ENCODE measurements around the gene NUBP2.

Gene NUBP2

DNA sequence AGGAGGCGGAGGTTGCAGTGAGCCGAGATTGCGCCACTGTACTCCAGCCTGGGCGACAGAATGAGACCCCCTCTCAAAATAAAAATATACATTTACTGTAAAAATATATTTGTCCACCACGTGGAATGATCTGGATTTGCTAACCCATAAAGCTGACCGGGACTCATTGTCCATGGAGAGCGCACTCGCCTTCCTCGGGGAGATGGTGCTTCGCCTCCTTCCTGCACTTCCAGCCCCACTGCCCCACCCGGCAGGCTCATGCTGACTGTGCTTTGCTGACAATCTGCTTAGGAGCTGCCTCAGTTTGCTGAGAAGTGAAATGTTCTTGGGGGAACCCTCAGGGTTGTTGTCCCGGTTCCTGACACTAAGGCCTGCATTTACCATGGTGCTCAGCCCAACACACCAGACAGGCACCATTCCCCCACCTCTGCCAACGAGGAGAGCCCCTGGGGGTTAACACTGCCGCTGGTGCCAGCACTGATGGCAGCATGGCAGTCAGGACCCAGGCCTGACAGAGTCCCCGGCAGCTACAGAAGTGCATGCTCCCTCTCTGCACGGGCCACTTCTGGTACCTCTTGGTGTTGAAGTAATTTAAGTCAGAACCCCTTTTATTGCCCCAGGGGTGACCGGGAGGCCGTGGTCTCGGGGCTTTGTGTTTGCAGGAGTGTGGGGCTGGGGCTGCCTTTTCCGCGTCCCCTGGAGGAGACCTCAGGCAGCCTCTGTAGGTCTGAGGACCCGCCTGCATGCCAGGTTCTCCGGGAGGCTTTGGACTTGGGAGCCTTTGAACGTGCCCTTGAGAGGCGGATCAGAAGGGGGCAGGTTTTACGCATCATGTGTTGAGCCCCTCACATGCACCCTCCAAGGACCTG is 2.5 kb downstream of the NUBP2 start:
- Mint-ChIP-seq H3K4me3 (peak overlapping the region; percentile 68), H3K27me3 (ENCODE audit: low read depth, poor library complexity) (no peaks in the 10 kb centered on the region), H3K4me1 (peaks cover 27% of the 10 kb centered on the region), H3K36me3 (ENCODE audit: low read depth) (peaks cover 4% of the 10 kb centered on the region), H3K9me3 (no peaks in the 10 kb centered on the region), H3K27ac (no peak overlapping the region)
- TF ChIP-seq, protein P1, sequence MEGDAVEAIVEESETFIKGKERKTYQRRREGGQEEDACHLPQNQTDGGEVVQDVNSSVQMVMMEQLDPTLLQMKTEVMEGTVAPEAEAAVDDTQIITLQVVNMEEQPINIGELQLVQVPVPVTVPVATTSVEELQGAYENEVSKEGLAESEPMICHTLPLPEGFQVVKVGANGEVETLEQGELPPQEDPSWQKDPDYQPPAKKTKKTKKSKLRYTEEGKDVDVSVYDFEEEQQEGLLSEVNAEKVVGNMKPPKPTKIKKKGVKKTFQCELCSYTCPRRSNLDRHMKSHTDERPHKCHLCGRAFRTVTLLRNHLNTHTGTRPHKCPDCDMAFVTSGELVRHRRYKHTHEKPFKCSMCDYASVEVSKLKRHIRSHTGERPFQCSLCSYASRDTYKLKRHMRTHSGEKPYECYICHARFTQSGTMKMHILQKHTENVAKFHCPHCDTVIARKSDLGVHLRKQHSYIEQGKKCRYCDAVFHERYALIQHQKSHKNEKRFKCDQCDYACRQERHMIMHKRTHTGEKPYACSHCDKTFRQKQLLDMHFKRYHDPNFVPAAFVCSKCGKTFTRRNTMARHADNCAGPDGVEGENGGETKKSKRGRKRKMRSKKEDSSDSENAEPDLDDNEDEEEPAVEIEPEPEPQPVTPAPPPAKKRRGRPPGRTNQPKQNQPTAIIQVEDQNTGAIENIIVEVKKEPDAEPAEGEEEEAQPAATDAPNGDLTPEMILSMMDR (IDR thresholded peaks at IDR 0.05) = no peak
- DNase-seq = peak; percentile 3

DNA sequence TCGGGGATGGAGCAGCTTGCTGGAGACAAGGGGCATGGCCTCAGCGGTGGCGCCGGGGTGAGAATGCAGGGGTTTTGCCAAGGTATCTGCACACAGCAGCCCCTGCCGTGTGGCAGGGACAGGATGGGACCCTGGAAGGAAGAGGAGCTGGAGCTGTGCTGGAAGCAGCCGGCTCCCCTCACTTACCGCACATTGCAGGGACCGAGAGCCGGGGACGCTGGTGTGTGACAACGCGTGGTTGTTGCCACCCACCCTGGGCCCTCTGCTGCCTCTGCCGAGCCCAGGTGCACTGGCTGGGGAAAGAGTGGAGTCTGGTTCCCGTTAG is 3.0 kb downstream of the NUBP2 start:
- no peak overlapping the region for H3K4me3 Mint-ChIP-seq
- DNase-seq = no peak
- no peaks in the 10 kb centered on the region for H3K9me3 Mint-ChIP-seq
- peaks cover 4% of the 10 kb centered on the region for H3K36me3 Mint-ChIP-seq (ENCODE audit: low read depth)
- H3K4me1 Mint-ChIP-seq = peaks cover 27% of the 10 kb centered on the region
- no peak overlapping the region for H3K27ac Mint-ChIP-seq
- H3K27me3 Mint-ChIP-seq (ENCODE audit: low read depth, poor library complexity) = no peaks in the 10 kb centered on the region
- TF ChIP-seq, protein P1 (IDR thresholded peaks at IDR 0.05) = no peak

DNA sequence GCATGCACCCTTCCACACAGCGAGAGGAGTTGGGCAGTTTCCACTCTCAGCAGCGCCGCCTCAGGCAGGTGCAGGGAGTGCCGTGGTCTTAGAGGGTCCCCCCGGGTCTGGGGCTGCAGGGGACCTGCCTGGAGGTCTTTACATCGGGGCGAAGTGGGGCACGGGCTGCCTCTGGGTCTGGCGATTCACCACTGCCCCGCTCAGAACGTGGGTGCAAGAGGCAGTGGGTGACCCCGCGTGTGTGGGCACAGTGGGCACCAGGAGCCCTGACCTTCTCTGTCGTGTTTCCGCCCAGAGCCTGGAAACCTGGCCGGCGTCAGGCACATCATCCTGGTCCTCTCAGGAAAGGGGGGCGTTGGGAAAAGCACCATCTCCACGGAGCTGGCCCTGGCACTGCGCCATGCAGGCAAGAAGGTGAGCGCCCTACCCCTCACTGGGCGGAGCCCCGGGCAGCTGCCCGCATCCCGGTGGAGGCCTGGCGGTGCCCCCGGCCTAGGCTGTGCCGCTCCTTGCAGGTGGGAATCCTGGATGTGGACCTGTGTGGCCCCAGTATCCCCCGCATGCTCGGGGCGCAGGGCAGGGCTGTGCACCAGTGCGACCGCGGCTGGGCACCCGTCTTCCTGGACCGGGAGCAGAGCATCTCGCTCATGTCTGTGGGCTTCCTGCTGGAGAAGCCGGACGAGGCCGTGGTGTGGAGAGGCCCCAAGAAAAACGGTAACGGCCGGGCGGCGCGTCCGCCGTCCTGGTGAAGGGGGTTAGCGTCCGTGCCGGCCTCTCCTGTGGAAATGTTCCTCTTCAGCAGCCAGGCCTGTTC is 3.7 kb downstream of the NUBP2 start:
- TF ChIP-seq, protein P1 (IDR thresholded peaks at IDR 0.05) = no peak
- no peaks in the 10 kb centered on the region for H3K27me3 Mint-ChIP-seq (ENCODE audit: low read depth, poor library complexity)
- H3K4me1 Mint-ChIP-seq = peaks cover 22% of the 10 kb centered on the region
- H3K27ac Mint-ChIP-seq = no peak overlapping the region
- H3K36me3 Mint-ChIP-seq (ENCODE audit: low read depth) = peaks cover 4% of the 10 kb centered on the region
- no peaks in the 10 kb centered on the region for H3K9me3 Mint-ChIP-seq
- peak; percentile 3 for DNase-seq
- no peak overlapping the region for H3K4me3 Mint-ChIP-seq

DNA sequence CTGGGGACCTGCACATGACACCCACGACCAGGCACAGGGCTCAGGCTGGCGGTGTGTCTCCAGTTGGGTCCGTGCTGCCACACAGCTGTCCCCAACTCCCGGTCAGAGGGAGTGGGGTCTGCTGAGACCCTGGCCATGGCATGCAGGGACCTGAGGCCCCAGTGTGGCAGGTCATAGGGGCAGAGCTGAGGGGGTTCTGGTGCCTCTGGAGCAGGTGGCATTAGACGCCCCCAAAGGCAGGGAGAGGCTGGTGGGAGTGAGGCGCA is 4.2 kb downstream of the NUBP2 start:
- peaks cover 4% of the 10 kb centered on the region for H3K36me3 Mint-ChIP-seq (ENCODE audit: low read depth)
- no peaks in the 10 kb centered on the region for H3K9me3 Mint-ChIP-seq
- no peak for DNase-seq
- H3K27ac Mint-ChIP-seq = no peak overlapping the region
- no peaks in the 10 kb centered on the region for H3K27me3 Mint-ChIP-seq (ENCODE audit: low read depth, poor library complexity)
- TF ChIP-seq, protein P1 (IDR thresholded peaks at IDR 0.05) = no peak
- peaks cover 16% of the 10 kb centered on the region for H3K4me1 Mint-ChIP-seq
- no peak overlapping the region for H3K4me3 Mint-ChIP-seq

DNA sequence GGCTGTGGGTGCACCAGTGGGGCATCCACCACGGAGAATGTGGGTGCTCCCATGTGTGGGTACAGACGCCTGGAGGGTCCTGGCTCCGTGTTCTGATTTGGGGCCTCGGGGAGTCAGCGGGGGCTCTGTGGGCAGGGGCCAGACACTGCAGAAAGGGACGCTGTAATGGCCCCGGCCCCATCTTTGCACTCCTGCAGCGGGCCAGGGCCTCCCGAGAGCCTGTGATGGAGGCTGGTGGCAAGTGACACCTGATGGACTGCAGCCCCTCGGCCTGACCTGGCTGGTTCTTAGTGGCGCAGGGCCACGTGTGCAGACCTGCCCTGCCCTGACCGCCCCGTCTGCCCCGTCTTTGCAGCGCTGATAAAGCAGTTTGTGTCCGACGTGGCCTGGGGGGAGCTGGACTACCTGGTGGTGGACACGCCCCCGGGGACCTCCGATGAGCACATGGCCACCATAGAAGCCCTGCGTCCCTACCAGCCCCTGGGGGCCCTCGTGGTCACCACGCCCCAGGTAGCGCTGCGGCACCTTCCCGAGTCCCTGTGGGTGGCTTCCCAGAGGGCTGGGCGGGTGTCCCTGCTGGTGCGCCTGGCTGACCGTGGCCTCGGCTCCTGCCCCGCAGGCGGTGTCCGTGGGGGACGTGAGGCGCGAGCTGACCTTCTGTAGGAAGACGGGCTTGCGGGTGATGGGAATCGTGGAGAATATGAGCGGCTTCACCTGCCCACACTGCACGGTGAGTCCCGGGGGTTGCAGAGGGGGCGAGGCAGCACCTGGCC is 4.7 kb downstream of the NUBP2 start:
- peak; percentile 3 for DNase-seq
- H3K27ac Mint-ChIP-seq = no peak overlapping the region
- no peaks in the 10 kb centered on the region for H3K27me3 Mint-ChIP-seq (ENCODE audit: low read depth, poor library complexity)
- H3K9me3 Mint-ChIP-seq = no peaks in the 10 kb centered on the region
- no peak overlapping the region for H3K4me3 Mint-ChIP-seq
- peaks cover 16% of the 10 kb centered on the region for H3K4me1 Mint-ChIP-seq
- TF ChIP-seq, protein P1 (IDR thresholded peaks at IDR 0.05) = no peak
- H3K36me3 Mint-ChIP-seq (ENCODE audit: low read depth) = peaks cover 4% of the 10 kb centered on the region
